Tibial artery (tissue), 4 donors: ENCODE measurements around the gene PLXNA2.

ENCODE experiments used
- DNase-seq, 2 donors: peaks; one replicate each; pipeline ENCODE4 v3.0.0-alpha.2; 2019
- H3K27ac ChIP-seq, 2 donors: fragments of 200-600 bp; sonication (generic) in 1 of 2; 1 replicate in 1 of 2; 2 replicates in 1 of 2; pipeline ENCODE4 v1.5.1; 2018 to 2019; ENCODE audit warnings: mild to moderate bottlenecking in 1 of 2
- H3K27me3 ChIP-seq, 2 donors: fragments of 200-600 bp; sonication (generic) in 1 of 2; one replicate each; pipeline versions ENCODE4 v1.5.1 to v1.6.0; 2016 to 2019
- H3K36me3 ChIP-seq, 3 donors: fragments of 200-600 bp; sonication (generic) in 2 of 3; one replicate each; pipeline ENCODE4 v1.5.1; 2016 to 2019; ENCODE audit warnings: mild to moderate bottlenecking in 2 of 3
- H3K4me1 ChIP-seq, 4 donors: fragments of 200-600 bp; sonication (generic) in 2 of 4; 1 replicate in 3 of 4; 2 replicates in 1 of 4; pipeline ENCODE4 v1.5.1; 2016 to 2019
- H3K4me3 ChIP-seq, 2 donors: fragments of 200-600 bp; sonication (generic) in 1 of 2; 1 replicate in 1 of 2; 2 replicates in 1 of 2; pipeline ENCODE4 v1.5.1; 2018 to 2019; ENCODE audit warnings: mild to moderate bottlenecking in 2 of 2
- H3K9me3 ChIP-seq, 3 donors: fragments of 200-600 bp; sonication (generic) in 1 of 3; one replicate each; pipeline ENCODE4 v1.5.1; 2016 to 2019
- intact Hi-C: fragments of 100-400 bp; cut with DNase I; formaldehyde crosslinking; loops from one replicate; pipeline ENCODE4 v1.15.0; 2023; ENCODE audit warnings: low total_unique reads
- TF ChIP-seq, protein P1 (sequence below), 2 experiments: fragments of 200-600 bp in 1 of 2; fragments of 450-650 bp in 1 of 2; IDR thresholded peaks; one replicate each; pipeline ENCODE4 v1.5.1; 2017 to 2019; ENCODE audit warnings: antibody characterized with exemption in 2 of 2, mild to moderate bottlenecking in 1 of 2, moderate library complexity in 1 of 2

Gene PLXNA2

DNA sequence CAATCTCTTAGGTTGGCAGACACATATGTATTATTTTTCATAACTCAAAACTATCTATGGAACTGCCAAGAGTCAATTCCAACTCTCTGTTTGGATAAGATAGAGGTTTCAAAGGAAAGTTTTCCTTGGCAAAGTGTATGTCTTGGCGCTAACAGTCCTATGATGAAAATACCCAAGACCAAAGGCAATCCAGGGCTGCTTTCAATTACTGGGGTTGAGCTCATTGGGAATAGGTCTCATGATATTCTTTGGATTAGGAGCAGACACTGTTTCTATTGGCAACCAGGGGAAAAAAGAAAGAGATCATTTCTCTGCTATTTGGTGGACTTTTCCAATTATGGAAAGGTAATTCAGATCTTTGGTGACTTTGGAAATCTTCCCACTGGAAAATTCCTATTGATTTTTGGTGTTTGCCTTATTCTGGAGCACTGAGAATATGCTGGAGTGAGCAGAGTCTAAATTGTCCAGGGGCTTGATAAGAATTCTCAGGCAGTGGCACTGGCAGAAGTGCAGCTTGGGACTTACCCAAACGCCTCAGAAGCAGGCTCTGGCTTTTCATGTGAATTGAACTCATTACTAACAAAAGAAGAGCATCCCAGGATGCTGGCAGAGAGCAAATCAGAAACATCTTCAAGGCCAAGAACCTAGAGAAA, 20.4 kb upstream of the PLXNA2 start:
- no peaks in the 10 kb centered on the region for H3K36me3 ChIP-seq

DNA sequence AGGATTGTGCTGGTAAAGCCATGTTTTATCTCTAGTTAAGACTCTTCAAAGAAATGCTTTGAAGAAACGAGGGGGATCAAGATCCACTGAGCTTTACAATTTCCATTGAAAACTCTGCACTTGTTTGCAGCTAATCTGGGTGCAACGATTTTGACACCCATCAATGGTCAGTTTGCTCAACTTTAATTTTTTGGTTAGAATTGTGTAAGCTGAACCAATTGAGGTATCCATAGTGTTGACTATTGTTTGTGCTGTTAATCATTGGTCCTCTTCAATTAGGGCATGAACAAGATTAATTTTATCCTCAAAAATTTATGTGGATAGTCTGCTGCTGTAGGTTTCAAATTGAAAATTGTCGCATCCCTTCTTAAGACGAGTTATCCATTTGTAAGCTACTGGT, 17.7 kb upstream of the PLXNA2 start:
- intact Hi-C loops = no loop called here

More for the DNA sequence above, 20.4 kb upstream of the PLXNA2 start:
- TF ChIP-seq, protein P1, sequence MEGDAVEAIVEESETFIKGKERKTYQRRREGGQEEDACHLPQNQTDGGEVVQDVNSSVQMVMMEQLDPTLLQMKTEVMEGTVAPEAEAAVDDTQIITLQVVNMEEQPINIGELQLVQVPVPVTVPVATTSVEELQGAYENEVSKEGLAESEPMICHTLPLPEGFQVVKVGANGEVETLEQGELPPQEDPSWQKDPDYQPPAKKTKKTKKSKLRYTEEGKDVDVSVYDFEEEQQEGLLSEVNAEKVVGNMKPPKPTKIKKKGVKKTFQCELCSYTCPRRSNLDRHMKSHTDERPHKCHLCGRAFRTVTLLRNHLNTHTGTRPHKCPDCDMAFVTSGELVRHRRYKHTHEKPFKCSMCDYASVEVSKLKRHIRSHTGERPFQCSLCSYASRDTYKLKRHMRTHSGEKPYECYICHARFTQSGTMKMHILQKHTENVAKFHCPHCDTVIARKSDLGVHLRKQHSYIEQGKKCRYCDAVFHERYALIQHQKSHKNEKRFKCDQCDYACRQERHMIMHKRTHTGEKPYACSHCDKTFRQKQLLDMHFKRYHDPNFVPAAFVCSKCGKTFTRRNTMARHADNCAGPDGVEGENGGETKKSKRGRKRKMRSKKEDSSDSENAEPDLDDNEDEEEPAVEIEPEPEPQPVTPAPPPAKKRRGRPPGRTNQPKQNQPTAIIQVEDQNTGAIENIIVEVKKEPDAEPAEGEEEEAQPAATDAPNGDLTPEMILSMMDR (IDR thresholded peaks at IDR 0.05) = no peak
- Histone ChIP-seq H3K4me3 (no peak overlapping the region), H3K4me1 (peaks cover 0 to 43% (median 16%) of the 10 kb centered on the region in 4 donors), H3K27me3 (no peaks in the 10 kb centered on the region), H3K27ac (peak overlapping the region; percentile 49 to 61), H3K9me3 (peaks cover 0 to 8% (median 6%) of the 10 kb centered on the region in 3 donors)
- DNase-seq = no peak
- intact Hi-C loops = no loop called here

GRCh38 chr1:208258277-208258676, 14.1 kb upstream of the PLXNA2 start:
- Histone ChIP-seq H3K9me3 (peaks cover 0 to 8% (median 6%) of the 10 kb centered on the region in 3 donors), H3K4me1 (peaks cover 4 to 33% (median 13%) of the 10 kb centered on the region in 4 donors), H3K36me3 (no peaks in the 10 kb centered on the region), H3K27ac (no peak overlapping the region), H3K4me3 (no peak overlapping the region), H3K27me3 (no peaks in the 10 kb centered on the region)
- TF ChIP-seq, protein P1 (IDR thresholded peaks at IDR 0.05) = no peak
- intact Hi-C loops = no loop called here
- no peak for DNase-seq

More for the DNA sequence above, 17.7 kb upstream of the PLXNA2 start:
- Histone ChIP-seq H3K27me3 (no peaks in the 10 kb centered on the region), H3K4me1 (peaks cover 0 to 22% (median 5%) of the 10 kb centered on the region in 4 donors), H3K9me3 (peaks cover 0 to 8% (median 6%) of the 10 kb centered on the region in 3 donors), H3K27ac (no peak overlapping the region), H3K4me3 (no peak overlapping the region), H3K36me3 (no peaks in the 10 kb centered on the region)
- TF ChIP-seq, protein P1 (IDR thresholded peaks at IDR 0.05) = no peak
- no peak for DNase-seq

DNA sequence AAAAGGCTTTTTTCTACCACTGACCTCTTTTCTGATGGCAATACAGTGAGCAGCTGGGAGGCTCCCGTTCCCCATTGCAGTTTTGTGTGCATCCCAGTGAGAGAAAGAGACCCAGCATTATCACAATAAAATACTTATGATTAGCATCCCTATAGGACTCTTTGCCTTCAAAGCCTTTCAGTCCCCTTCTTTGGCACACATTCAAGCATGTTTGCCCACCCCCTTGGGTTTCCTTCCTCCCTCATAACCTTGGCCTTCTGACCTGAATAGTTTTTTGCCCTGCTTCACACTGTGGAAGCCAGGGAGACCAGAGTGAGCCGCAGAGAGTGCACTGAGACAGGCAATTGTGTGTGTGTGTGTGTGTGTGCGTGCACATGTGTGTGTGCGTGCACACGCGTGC, 13.2 kb upstream of the PLXNA2 start:
- intact Hi-C loops = no loop called here
- TF ChIP-seq, protein P1 (IDR thresholded peaks at IDR 0.05) = no peak
- Histone ChIP-seq H3K36me3 (no peaks in the 10 kb centered on the region), H3K4me1 (peaks cover 4 to 43% (median 20%) of the 10 kb centered on the region in 4 donors), H3K27me3 (no peaks in the 10 kb centered on the region), H3K4me3 (no peak overlapping the region), H3K27ac (no peak overlapping the region), H3K9me3 (peaks cover 0 to 8% (median 6%) of the 10 kb centered on the region in 3 donors)
- no peak for DNase-seq

DNA sequence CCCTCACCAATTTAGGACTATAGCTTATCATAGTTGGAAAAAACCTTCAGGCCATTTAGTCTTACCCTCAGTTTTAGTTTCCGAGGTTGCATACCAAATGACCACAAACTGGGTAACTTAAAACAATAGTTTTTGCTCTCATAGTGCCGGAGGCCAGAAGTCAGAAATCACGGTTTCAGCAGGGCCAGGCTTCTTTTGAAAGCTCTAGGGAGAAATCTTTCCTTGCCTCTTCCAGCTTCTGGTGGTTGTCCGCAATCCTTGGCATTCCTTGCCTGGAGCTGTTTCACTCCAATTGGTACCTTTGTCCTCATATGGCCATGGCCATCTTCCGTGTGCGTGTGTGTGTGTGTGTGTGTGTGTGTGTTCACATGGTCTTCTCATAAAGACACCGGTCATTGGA, 12.4 kb upstream of the PLXNA2 start:
- TF ChIP-seq, protein P1 (IDR thresholded peaks at IDR 0.05) = no peak
- no peaks in the 10 kb centered on the region for H3K36me3 ChIP-seq
- H3K27me3 ChIP-seq = no peaks in the 10 kb centered on the region
- no peak overlapping the region for H3K27ac ChIP-seq
- intact Hi-C loops = no loop called here
- H3K4me1 ChIP-seq = peaks cover 4 to 51% (median 22%) of the 10 kb centered on the region in 4 donors
- DNase-seq = no peak
- H3K9me3 ChIP-seq = peaks cover 0 to 8% (median 6%) of the 10 kb centered on the region in 3 donors
- no peak overlapping the region for H3K4me3 ChIP-seq
